HL-60/S4 treated with phorbol 12-myristate 13-acetate at 8.2 ng/mL for 4 days and 3 days (cell line): ENCODE results near the gene FOXC1.

Experiments used
- in situ Hi-C: fragments of 300-500 bp; cut with MboI; formaldehyde crosslinking; loops from 2 replicates; pipeline ENCODE4 v1.15.0; 2022; ENCODE audit warnings: low sequenced_read_pairs

The FOXC1 gene

DNA sequence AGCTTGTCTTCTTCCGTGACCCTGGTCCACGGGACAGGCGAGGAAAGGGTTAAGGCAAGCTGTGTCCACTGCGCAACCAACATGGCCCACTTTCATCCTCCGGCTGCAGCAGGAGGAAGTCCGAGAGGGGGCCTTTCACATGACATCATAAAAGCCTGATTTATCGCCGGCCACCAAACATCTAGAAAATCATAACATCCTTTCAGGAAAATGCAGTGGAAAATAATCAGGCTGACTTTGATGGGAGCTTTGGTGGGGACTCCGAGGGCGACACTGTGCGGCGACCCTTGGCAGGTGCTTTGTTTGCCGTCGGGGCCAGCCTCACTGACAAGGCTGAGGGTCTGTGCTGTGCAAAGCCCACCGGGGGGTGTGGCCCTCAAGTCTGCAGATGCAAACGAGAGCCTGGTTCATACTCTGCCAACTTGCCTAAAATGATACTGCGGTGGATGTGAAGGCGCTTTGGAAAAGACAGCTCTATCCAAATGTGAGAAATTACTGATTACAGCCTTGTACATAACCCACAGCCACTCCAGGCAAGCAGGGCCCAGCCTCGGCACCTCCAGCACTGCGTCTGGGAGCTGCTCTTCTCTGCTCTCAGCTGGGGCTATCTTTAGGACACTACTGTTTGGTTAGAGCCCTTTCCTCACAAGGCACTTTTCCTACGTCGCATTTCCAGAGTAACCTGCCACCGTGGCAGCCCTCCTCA, 25.7 kb downstream of the FOXC1 start:
- in situ Hi-C loops = no loop called here

DNA sequence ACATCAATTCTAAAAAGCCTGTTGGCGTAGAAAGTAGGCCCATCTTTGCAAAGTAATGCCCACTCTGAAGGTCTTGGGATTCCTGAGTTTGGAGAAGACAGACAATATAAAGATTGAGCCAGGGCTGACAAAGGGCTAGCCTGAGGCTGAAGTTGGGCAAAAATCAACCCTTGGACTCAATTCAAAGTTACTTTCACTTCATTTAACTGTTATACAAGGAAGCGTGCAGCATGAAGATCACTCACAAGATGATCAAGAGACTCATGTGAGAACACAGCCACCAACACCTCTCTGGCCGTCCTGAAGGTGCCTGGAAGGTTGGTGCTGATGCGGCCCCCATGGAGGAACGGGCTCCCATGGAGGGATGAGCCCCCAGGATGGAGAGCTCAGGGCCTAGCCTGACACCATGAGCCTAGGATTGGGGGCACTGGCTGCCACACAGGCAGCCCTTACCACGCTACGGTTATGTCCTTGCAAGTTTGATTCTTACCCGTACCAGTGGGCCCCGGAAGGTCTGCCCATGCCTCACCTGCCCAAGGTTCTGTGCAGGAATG, 26.6 kb downstream of the FOXC1 start:
- in situ Hi-C loops = no loop called here

- in situ Hi-C loops = no loop called here
Observed at GRCh38 chr6:1636971-1637871, 27.5 kb downstream of the FOXC1 start.

DNA sequence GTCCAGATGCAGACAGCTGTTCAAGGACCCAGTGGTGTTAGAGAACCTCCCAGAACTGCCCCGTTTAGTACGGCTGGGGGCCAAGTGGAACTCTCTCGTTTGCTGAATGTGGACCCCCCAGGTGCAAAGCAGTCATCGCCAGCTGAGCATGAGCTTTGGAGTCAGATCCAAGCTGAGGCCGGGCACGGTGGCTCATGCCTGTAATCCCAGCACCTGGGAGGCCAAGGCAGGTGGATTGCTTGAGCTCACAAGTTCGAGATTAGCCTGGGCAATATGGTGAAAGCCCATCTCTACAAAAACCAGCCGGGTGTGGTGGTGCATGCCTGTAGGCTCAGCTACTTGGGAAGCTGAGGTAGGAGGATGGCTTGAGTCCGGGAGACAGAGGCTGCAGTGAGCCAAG, 29.7 kb downstream of the FOXC1 start:
- in situ Hi-C loops = no loop called here

DNA sequence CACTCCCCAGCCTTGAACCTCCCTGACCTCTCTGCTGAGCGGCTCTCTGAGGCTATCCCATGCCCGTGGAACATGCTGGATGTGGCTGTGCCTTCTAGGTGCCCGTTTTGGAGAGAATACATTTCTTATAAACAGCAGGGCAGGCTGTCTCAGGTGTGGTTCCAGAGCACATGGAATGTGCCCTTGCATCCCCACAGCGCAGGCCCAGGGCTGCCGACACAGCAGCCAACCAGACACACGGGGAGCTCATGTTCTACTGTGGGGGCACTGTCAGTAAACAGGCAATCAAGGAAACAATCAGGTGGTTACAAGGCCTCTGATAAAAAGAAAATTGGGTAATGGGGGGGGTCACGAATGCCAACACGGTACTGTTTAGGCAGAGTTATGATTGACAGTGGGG, 30.8 kb downstream of the FOXC1 start:
- in situ Hi-C loops = no loop called here

GRCh38 chr6:1641343-1641885, 31.7 kb downstream of the FOXC1 start:
- in situ Hi-C loops = no loop called here

- in situ Hi-C loops = no loop called here
Observed at GRCh38 chr6:1643111-1643510, 33.4 kb downstream of the FOXC1 start.

DNA sequence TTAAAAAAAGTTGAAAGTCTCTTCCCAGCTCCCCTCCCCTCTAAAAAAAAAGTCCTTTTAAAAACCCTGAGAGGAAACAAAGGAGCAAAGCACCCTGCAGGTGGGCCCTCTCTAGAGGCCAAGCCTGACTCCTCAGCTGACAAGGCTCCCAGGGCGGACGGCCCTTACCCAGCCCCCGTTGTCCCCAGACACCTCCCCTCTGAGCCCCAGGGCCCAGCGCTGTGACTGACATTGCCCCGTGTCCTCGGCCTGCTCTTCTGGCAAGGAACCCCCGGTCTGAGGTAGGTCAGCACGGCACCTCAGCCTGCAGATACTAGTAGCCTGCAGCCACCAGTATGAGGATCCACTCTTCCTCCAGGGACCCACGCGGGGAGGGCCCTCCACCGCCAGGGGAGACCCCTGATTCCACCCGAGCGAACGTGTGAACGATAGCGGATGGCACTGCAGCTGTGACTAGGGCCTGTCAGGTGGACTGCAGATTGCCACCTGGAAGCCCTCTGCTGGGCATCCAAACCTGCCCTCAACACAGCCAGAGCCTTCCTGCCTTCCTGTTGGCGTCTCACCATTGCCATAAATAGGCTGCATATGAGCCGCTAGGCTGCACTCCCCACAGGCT, 34.2 kb downstream of the FOXC1 start:
- in situ Hi-C loops = no loop called here

- in situ Hi-C loops = no loop called here
Observed at GRCh38 chr6:1644516-1645060, 34.9 kb downstream of the FOXC1 start.

GRCh38 chr6:1645466-1646185, 35.9 kb downstream of the FOXC1 start:
- in situ Hi-C loops = no loop called here

- in situ Hi-C loops = no loop called here
Observed at GRCh38 chr6:1651362-1651761, 41.6 kb downstream of the FOXC1 start.

DNA sequence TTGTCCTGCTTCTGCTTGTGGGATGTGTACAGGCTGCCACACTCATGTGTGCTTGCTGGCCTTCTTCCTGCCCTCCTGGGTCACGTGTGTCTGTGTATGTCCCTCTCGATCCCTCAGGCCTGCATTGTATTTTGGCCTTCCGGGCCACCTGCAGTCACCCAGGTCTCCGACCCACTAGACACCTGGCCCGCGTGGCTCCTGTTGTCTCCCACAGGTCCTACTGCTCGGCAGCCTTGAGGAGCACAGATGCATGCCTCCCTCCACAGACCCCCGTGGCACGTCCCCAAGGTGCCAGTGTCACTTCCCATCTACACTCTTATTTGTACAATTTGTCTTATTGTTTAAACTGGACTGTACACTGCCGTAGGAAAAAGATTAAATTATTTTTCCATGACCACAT, 43.1 kb downstream of the FOXC1 start:
- in situ Hi-C loops = no loop called here

DNA sequence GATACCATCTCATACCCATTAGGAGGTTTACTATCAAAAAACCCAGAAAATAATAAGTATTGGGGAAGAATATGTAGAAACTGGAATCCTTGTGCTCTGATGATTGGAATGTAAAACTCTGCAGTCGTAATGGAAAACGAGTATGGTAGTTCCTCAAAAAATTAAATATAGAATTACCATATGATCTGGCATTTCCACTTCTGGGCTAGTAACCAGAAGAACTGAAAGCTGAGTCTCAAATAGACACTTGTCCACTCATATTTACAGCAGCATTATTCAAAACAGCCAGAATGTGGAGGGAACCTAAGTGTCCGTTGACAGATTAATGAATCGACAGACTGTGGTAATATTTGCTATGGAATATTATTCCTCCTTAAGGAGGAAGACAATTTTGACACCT, 44.3 kb downstream of the FOXC1 start:
- in situ Hi-C loops = no loop called here

- in situ Hi-C loops = no loop called here
Observed at GRCh38 chr6:1657116-1657770, 47.5 kb downstream of the FOXC1 start.

- in situ Hi-C loops = no loop called here
Observed at GRCh38 chr6:1657771-1658165, 48.1 kb downstream of the FOXC1 start.

DNA sequence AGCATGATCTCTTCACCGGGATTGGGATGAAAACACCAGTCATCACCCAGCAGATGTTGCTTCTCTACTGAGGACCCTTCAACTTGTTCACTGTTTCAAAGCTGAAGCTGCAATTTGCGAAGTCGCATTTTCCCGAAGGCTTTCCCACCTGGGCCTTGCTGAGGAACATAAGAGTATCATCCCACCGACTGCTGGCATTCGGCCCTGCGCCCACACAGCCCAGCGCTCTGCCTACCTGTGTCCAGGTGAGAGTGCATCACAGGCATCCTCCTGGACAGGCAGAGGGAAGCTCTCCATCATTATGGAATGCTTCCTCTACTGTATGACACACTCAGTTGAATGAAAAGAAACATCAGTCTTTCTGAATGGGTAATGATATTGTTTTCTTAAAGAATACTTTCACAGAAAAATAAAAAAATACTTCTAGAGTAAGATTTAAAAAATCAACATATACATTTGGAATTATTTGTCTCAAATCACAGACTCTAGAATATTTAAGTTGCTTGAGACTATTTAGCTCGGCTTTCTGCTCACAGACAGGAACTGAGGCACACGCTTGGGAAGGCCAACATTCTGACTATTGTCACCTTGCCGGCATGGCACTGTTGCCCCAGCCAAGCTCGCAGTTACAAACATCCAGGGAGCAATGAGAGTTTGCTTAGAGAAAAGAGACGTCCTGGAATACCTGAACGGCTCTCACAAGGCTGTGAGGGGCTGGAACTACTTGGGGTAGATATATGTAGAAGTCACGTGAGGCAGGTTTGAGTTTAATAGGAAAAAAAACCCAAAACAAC, 48.7 kb downstream of the FOXC1 start:
- in situ Hi-C loops = no loop called here

DNA sequence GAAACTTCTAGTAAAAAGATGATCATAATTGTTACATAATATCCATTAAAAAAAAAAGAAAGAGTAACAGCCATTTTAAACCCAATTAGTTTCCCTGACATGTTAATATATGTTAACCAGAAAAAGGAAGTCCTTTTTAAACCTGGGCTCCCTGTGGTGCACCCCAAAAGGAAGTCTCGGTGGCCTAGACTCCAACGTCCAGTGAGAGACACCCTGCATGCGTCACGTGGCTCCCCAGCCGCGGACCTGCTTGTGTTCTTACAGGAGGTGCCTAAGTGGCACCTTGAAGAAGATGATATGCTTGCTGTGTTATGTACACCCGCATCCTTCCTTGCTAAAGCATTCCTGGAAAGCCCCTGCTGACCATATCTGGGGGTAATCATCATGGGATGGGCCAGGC, 50.1 kb downstream of the FOXC1 start:
- in situ Hi-C loops = no loop called here

GRCh38 chr6:1662534-1662933, 52.8 kb downstream of the FOXC1 start:
- in situ Hi-C loops = no loop called here
